ENCODE measurements around the gene DCUN1D5.

Gene DCUN1D5

DNA sequence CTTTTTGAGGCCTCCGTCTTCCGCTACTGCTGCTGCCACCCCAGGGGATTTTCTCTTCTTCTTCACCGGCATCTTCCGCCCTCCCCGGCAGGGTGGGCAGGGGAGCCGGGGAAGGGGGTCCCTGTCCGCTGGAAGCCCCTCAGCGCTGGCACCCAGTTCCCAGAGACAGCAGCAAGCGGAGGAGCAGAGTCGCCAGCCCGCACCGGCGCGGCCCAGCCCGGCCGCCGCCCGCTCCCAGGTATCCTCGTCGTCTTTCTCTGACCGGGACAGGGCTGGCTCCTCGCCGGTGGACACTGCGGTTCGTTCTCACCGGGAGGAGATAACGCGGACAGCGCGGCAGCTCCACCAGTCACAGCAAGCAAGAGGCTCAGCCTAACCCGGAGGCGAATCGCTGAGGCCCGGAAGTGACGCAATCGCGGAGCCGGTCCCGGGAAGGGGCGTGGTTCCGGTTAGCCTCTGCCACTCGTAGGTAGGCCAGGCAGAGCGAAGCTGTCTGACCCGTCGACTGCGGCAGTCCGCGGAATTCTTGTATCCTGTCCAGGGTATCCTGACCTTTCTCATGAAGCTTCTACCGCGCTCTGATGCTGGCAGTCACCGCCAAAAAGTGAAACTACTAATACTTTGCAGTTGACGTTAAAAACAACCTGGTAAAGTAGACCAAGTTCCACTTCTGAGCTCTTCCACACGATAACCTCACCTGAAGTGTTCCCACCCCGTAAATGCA, at the start of gene DCUN1D5:
Gene DCUN1D5, minus strand, starts transcription at position 360 of the 724 bp plus-strand sequence. Its CDS starts 288 bp downstream, at position 72.
- H3K4me3 ChIP-seq (ENCODE audit: low read depth, low read length) = peak within 1 kb of the TSS; percentile 97
- TF ChIP-seq, protein P1, sequence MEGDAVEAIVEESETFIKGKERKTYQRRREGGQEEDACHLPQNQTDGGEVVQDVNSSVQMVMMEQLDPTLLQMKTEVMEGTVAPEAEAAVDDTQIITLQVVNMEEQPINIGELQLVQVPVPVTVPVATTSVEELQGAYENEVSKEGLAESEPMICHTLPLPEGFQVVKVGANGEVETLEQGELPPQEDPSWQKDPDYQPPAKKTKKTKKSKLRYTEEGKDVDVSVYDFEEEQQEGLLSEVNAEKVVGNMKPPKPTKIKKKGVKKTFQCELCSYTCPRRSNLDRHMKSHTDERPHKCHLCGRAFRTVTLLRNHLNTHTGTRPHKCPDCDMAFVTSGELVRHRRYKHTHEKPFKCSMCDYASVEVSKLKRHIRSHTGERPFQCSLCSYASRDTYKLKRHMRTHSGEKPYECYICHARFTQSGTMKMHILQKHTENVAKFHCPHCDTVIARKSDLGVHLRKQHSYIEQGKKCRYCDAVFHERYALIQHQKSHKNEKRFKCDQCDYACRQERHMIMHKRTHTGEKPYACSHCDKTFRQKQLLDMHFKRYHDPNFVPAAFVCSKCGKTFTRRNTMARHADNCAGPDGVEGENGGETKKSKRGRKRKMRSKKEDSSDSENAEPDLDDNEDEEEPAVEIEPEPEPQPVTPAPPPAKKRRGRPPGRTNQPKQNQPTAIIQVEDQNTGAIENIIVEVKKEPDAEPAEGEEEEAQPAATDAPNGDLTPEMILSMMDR (IDR thresholded peaks at IDR 0.05; ENCODE audit: borderline replicate concordance, insufficient read depth, low read depth, low read length) = no peak

DNA sequence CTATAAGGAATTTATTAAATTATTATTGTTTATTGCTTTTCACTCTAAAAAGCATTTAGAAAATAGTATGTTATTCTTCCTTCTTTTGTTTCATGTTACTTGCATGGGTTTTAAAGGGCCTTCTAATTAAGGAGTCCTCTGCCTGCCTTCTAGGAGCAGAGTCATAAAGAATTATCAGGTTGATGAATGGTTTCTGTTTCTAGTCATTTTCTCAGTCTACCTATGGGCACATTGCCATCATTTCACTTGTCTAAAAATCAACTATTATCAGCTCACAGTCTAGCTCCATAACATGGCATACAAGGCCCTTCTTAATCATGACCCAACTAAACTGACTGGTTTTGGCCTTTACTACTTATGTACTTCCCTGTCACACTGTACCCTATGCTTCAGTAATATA, 33.5 kb upstream of the DCUN1D5 start:
- TF ChIP-seq, protein P1 (IDR thresholded peaks at IDR 0.05; ENCODE audit: borderline replicate concordance, insufficient read depth, low read depth, low read length) = no peak
- no peak overlapping the region for H3K4me3 ChIP-seq (ENCODE audit: low read depth, low read length)

DNA sequence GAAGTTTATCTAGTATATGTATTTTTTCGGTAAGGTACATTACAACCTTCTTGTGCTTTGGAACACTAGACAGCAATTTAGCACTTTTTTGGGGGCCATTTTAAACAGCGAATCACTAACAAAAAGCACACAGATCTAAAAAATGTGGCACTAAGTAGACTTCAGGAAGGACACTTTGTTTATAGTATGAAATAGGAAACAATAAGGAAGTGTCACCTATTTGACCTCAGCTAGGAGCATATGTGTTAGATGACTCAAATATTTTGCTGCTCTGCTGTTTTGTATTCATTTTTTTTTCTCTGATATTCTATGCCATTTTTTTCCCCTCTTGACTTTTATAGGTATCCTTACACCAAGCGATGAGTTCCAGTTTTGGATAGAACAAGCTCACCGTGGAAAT, 22.9 kb upstream of the DCUN1D5 start:
- H3K4me3 ChIP-seq (ENCODE audit: low read depth, low read length) = no peak overlapping the region
- TF ChIP-seq, protein P1 (IDR thresholded peaks at IDR 0.05; ENCODE audit: borderline replicate concordance, insufficient read depth, low read depth, low read length) = no peak

DNA sequence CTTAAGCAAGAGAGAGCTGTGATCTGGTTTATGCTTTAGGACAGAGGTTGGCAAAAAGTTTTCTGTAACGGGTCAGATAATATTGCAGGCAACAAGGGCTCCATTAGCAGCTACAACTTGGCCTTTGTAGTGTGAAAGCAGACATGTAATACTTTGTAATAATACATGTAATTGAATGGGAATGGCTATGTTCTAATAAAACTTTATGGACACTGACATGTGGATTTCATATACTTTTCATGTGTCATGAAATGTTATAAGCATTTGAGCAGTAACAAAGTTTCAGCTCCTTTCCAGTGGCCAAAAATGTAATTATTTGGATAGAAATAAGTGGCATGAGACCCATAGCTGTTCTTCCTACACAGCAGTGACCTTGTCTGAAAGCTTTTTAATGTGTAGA, 20.4 kb upstream of the DCUN1D5 start:
- TF ChIP-seq, protein P1 (IDR thresholded peaks at IDR 0.05; ENCODE audit: borderline replicate concordance, insufficient read depth, low read depth, low read length) = no peak
- H3K4me3 ChIP-seq (ENCODE audit: low read depth, low read length) = no peak overlapping the region

DNA sequence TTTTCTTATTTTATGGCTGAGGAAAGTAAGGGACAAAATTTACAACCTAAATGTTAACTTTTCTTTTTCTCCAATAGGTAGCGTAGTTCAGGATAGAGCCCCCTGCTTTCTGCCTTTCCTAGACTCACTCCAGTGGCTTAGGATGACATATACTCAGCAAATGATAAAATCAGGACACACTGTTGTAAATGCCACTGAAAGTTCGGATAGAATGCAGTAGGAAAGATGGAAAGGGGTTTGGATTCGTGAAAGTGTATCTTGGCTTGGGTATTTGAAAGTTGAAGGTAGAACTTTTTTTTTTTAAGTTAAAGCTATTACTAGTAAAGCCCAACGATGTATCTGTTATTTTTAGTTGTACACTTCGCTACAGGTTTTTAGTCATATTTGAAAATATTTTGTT, 19.4 kb upstream of the DCUN1D5 start:
- TF ChIP-seq, protein P1 (IDR thresholded peaks at IDR 0.05; ENCODE audit: borderline replicate concordance, insufficient read depth, low read depth, low read length) = no peak
- no peak overlapping the region for H3K4me3 ChIP-seq (ENCODE audit: low read depth, low read length)

DNA sequence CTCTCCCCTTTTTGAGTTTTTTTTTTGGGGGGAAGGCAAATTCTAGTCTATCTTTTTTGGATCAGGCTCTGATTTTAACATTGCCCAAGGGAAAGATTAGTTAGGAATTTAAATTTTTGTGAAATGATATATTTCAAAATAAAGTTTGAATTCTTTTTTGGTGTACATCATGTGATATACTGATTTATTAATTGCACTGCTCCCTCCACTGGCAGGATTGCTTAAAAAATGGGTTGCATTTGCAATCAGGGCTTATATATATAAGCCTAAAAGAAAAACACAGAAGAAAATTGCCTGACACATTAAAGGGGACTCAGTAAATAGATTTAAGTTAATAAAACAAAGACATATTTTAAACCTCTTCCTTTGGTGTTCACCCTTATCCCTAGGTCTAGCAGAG, 18.4 kb upstream of the DCUN1D5 start:
- TF ChIP-seq, protein P1 (IDR thresholded peaks at IDR 0.05; ENCODE audit: borderline replicate concordance, insufficient read depth, low read depth, low read length) = no peak
- H3K4me3 ChIP-seq (ENCODE audit: low read depth, low read length) = no peak overlapping the region

DNA sequence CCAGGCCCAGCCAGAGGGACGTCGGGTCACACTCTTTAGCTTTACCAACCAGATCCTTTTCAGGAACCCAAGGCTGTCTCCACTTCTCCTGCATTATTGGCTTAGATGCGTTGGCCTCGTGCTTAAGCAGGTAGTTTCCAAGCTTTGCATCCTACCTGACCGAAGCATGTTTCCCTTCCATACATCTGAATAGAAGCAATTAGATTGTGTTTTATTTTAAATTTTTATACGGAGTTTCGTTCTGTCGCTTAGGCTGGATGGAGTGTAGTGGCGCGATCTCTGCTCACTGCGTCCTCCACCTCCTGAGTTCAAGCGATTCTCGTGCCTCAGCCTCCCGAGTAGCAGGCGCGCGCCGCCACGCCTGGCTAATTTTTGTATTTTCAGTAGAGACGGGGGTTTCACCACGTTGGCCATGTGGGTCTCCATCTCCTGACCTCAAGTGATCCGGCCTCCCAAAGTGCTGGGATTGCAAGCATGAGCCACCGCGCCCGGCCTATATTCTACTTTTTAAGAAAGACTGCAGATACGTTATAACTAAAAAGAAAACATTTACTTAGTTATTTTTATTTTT, 17.9 kb upstream of the DCUN1D5 start:
- H3K4me3 ChIP-seq (ENCODE audit: low read depth, low read length) = peak overlapping the region; percentile 48
- TF ChIP-seq, protein P1 (IDR thresholded peaks at IDR 0.05; ENCODE audit: borderline replicate concordance, insufficient read depth, low read depth, low read length) = no peak
